ENCODE results near the gene ABLIM3. TPM values are rescaled to one million over a fixed set of nuclear protein-coding genes. Genes with fewer than 3 reads are reported as not detected.

Gene ABLIM3
- total and polyA plus RNA-seq, 9 of the 15 experiments (the other 6 are each of a cell fraction or from before 2014, with no cell fraction given) = 0.03 to 0.38 (median 0.11) TPM

DNA sequence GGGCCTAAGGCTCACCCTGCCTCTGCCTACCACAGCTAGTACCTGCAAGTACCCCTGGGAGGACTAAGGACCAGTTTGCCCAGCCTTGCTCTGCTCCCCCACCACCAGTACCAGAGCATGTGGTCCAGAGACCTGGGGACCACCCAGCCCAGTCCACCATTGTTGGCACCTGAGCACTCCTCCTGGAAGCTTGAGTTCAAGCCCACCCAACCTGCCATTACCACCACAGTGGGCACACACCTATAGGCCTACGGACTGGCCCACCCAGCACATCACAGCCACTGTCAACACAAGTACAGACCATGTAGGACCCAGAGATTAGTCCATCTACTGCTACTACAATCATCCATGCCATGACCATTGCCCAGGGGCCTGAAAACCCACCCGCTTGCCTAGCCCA lies 47.7 kb upstream of the ABLIM3 start (continued):
- TF ChIP-seq, protein P1, sequence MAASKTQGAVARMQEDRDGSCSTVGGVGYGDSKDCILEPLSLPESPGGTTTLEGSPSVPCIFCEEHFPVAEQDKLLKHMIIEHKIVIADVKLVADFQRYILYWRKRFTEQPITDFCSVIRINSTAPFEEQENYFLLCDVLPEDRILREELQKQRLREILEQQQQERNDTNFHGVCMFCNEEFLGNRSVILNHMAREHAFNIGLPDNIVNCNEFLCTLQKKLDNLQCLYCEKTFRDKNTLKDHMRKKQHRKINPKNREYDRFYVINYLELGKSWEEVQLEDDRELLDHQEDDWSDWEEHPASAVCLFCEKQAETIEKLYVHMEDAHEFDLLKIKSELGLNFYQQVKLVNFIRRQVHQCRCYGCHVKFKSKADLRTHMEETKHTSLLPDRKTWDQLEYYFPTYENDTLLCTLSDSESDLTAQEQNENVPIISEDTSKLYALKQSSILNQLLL (CRISPR knock-in tag; IDR thresholded peaks at IDR 0.05; ENCODE audit: borderline replicate concordance) = no peak
- no peak for TF ChIP-seq PURB (CRISPR knock-in tag; IDR thresholded peaks at IDR 0.05; ENCODE audit: low read depth)

DNA sequence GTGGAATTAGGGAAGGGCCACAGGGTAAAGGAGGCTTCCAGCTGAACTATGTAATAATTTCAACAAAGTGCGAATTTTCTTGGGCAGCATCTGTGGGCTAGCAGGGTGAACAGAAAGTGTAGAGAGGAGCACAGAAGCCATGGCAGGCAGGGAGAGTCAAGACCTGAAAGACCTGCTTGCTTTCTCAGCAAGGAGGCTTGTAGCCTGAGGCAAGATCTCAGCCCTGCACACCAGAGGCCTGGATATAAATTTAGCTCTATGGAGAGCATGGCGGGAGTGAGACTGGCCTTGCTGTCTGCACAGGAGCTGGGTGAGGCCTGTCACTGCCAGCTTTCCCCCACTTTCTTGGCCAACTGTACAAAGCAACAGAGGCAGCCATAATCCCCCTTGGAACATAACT lies 46.3 kb upstream of the ABLIM3 start:
- H3K27me3 ChIP-seq (ENCODE audit: control insufficient read depth in 2 of 2, insufficient read depth in 2 of 2, low read length in 2 of 2) = no peaks in the 10 kb centered on the region
- DNase-seq (ENCODE audit: extremely low read depth in 1 of 4, low spot score in 3 of 4) (no peak), ATAC-seq (no peak), FAIRE-seq (no peak)
- no peak overlapping the region for H3K4me3 ChIP-seq
- H3K9me3 ChIP-seq (replicated peaks; ENCODE audit: control insufficient read depth, insufficient read depth, low read depth, low read length) = no peaks in the 10 kb centered on the region
- H3K9me1 ChIP-seq (ENCODE audit: control insufficient read depth, insufficient read depth, low read length) = no peaks in the 10 kb centered on the region
- no peak overlapping the region for H2AFZ ChIP-seq (ENCODE audit: low read depth, low read length)
- WGBS (ENCODE audit: insufficient coverage, low coverage, missing lambda C conversion rate) = 0% methylated on average over 2 of the region's 2 CpGs
- no peaks in the 10 kb centered on the region for H3K79me2 ChIP-seq (ENCODE audit: control insufficient read depth, insufficient read depth, low read length)
- in situ Hi-C loops (cut with MboI) (no loop called here), intact Hi-C loops (cut with micrococcal nuclease) (no loop called here)
- H3K27ac ChIP-seq (ENCODE audit: extremely low read depth, low read depth, low read length) = no peak overlapping the region
- ChIA-PET POLR2A (no interaction called here), CTCF (ENCODE audit: low intra/inter-chr PET ratio) (no interaction called here)
- H3K4me1 ChIP-seq (replicated peaks in 1 of 2; ENCODE audit: control insufficient read depth in 2 of 2, insufficient read depth in 2 of 2, low read length in 2 of 2) = no peaks in the 10 kb centered on the region
- no TSS peak for BruUV-seq (replicated peaks)
- H3K9ac ChIP-seq (ENCODE audit: insufficient read depth in 1 of 2, low read depth in 2 of 2, low read length in 2 of 2) = no peak overlapping the region
- H4K20me1 ChIP-seq (replicated peaks; ENCODE audit: control insufficient read depth, insufficient read depth, low read length) = no peaks in the 10 kb centered on the region
- no peaks in the 10 kb centered on the region for H3K36me3 ChIP-seq (ENCODE audit: control insufficient read depth, insufficient read depth, low read length)
- H3K4me2 ChIP-seq (ENCODE audit: insufficient read depth, low read length) = no peak overlapping the region
- TF ChIP-seq GTF2F1 (IDR thresholded peaks at IDR 0.05; ENCODE audit: low read depth, low read length) = no peak
- no peak for TF ChIP-seq KLF6 (CRISPR knock-in tag; IDR thresholded peaks at IDR 0.05; ENCODE audit: borderline replicate concordance)
- TF ChIP-seq ETS2 (tag; IDR thresholded peaks at IDR 0.05; ENCODE audit: borderline replicate concordance, poor library complexity, severe bottlenecking) = no peak
- TF ChIP-seq POU5F1 (IDR thresholded peaks at IDR 0.05; ENCODE audit: borderline replicate concordance, low read depth, low read length, partially characterized antibody) = no peak
- TF ChIP-seq ZZZ3 (IDR thresholded peaks at IDR 0.05) = no peak
- TF ChIP-seq NR2C2 (CRISPR knock-in tag; IDR thresholded peaks at IDR 0.05) = no peak
- TF ChIP-seq NR2C2 (tag; IDR thresholded peaks at IDR 0.05) = no peak
- TF ChIP-seq, protein P2, sequence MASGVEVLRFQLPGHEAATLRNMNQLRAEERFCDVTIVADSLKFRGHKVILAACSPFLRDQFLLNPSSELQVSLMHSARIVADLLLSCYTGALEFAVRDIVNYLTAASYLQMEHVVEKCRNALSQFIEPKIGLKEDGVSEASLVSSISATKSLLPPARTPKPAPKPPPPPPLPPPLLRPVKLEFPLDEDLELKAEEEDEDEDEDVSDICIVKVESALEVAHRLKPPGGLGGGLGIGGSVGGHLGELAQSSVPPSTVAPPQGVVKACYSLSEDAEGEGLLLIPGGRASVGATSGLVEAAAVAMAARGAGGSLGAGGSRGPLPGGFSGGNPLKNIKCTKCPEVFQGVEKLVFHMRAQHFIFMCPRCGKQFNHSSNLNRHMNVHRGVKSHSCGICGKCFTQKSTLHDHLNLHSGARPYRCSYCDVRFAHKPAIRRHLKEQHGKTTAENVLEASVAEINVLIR (CRISPR knock-in tag; IDR thresholded peaks at IDR 0.05) = no peak
- no peak for TF ChIP-seq KLF13 (tag; IDR thresholded peaks at IDR 0.05; ENCODE audit: borderline replicate concordance, low read depth)
- TF ChIP-seq, protein P3, sequence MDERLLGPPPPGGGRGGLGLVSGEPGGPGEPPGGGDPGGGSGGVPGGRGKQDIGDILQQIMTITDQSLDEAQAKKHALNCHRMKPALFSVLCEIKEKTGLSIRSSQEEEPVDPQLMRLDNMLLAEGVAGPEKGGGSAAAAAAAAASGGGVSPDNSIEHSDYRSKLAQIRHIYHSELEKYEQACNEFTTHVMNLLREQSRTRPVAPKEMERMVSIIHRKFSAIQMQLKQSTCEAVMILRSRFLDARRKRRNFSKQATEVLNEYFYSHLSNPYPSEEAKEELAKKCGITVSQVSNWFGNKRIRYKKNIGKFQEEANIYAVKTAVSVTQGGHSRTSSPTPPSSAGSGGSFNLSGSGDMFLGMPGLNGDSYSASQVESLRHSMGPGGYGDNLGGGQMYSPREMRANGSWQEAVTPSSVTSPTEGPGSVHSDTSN (CRISPR knock-in tag; IDR thresholded peaks at IDR 0.05; ENCODE audit: low read depth) = no peak
- TF ChIP-seq, protein P3 (tag; conservative IDR thresholded peaks at IDR 0.05; ENCODE audit: low read depth) = no peak

Measured in K562 (cell line).